HepG2 (cell line): ENCODE data around the gene ZNF621. TPM values are rescaled to one million over a fixed set of nuclear protein-coding genes. Genes with fewer than 3 reads are reported as not detected.

Source experiments
- ATAC-seq: fragments of 200-7000 bp; cut with Tn5 transposase; 3 replicates; pipeline ENCODE4 v1.9.1; 2020; ENCODE audit warnings: mild to moderate bottlenecking, moderate library complexity
- BruUV-seq: library from RNA; stranded (reverse); fragments of 400-500 nt; replicated peaks from 2 replicates; lab custom pipeline; 2021; lab: Mats Ljungman, UMichigan
- CTCF ChIA-PET: fragments of 300-600 bp; formaldehyde crosslinking; extraction: SDS; loops from one replicate; lab custom pipeline; 2021; ENCODE audit warnings: low total read pairs, inconsistent platforms, low intra/inter-chr PET ratio; lab: Yijun Ruan, JAX
- POLR2A ChIA-PET: fragments of 350-600 bp; sonication (Branson Sonifier 250); formaldehyde crosslinking; loops from one replicate; lab custom pipeline; 2020; ENCODE audit warnings: antibody characterized with exemption, inconsistent platforms; lab: Yijun Ruan, JAX
- DNase-seq: peaks from one replicate; pipeline ENCODE4 v3.0.0-alpha.2; 2015; ENCODE audit warnings: low spot score
- FAIRE-seq: peaks from 3 replicates; lab custom pipeline; 2011; peaks lifted over from hg19 to GRCh38; lab: Jason Lieb, UNC
- H2AFZ ChIP-seq: one replicate; pipeline ENCODE4 v1.6.1; 2011; ENCODE audit warnings: low read length, inconsistent platforms
- H3K27ac ChIP-seq: fragments of 300-600 bp; 3 replicates; pipeline ENCODE4 v1.8.0; 2011; ENCODE audit warnings: mixed run types, mild to moderate bottlenecking, mixed read lengths, low read length, inconsistent platforms; ENCODE audit not compliant: insufficient read depth; ENCODE audit errors: extremely low read length
- H3K27me3 ChIP-seq, 2 experiments: fragments of 200-600 bp in 1 of 2; 2 replicates in 1 of 2; 3 replicates in 1 of 2; pipeline versions ENCODE4 v1.6.0 to v1.8.0; 2011; ENCODE audit warnings: low read length in 2 of 2, mild to moderate bottlenecking in 2 of 2, moderate library complexity in 2 of 2, inconsistent platforms in 1 of 2; ENCODE audit not compliant: insufficient read depth in 2 of 2, control insufficient read depth in 1 of 2
- H3K36me3 ChIP-seq, 2 experiments: fragments of 200-600 bp in 1 of 2; replicated peaks in 1 of 2; 2 replicates in 1 of 2; 3 replicates in 1 of 2; pipeline versions ENCODE4 v1.5.1 to v1.8.0; 2011; ENCODE audit warnings: low read length in 2 of 2, inconsistent platforms in 1 of 2; ENCODE audit not compliant: insufficient read depth in 2 of 2, control insufficient read depth in 1 of 2
- H3K4me1 ChIP-seq: 2 replicates; pipeline ENCODE4 v1.5.1; 2012; ENCODE audit warnings: low read length, inconsistent platforms; ENCODE audit not compliant: insufficient read depth
- H3K4me2 ChIP-seq: 2 replicates; pipeline ENCODE4 v1.6.0; 2011; ENCODE audit warnings: low read depth, low read length, inconsistent platforms
- H3K4me3 ChIP-seq, 3 experiments: fragments of 200-600 bp in 1 of 3; sonication (generic), shearing (Covaris generic) in 1 of 3; replicated peaks in 1 of 3; 2 replicates each; pipeline ENCODE4 v1.5.1; 2011 to 2016; ENCODE audit warnings: low read length in 3 of 3, inconsistent platforms in 2 of 3, low read depth in 2 of 3, mild to moderate bottlenecking in 2 of 3, control low read depth in 1 of 3, mixed read lengths in 1 of 3; ENCODE audit not compliant: insufficient read depth in 1 of 3
- H3K79me2 ChIP-seq: one replicate; pipeline ENCODE4 v1.6.1; 2011; ENCODE audit warnings: low read length, inconsistent platforms; ENCODE audit not compliant: insufficient read depth
- H3K9ac ChIP-seq: 2 replicates; pipeline ENCODE4 v1.6.0; 2011; ENCODE audit warnings: mild to moderate bottlenecking, low read depth, low read length, inconsistent platforms; ENCODE audit not compliant: insufficient read depth
- H3K9me3 ChIP-seq: 2 replicates; pipeline ENCODE4 v1.5.1; 2012; ENCODE audit warnings: mild to moderate bottlenecking, low read length
- H4K20me1 ChIP-seq: 2 replicates; pipeline ENCODE4 v1.6.0; 2011; ENCODE audit warnings: inconsistent platforms, mild to moderate bottlenecking, low read length, moderate library complexity; ENCODE audit not compliant: insufficient read depth
- ARNT2 ChIP-seq: sonication (generic); formaldehyde crosslinking; IDR thresholded peaks from 2 replicates; pipeline ENCODE4 v1.8.0; 2022; ENCODE audit warnings: mild to moderate bottlenecking, low read depth, missing genetic modification reagents, moderate library complexity
- ATM ChIP-seq: fragments of 450-650 bp; IDR thresholded peaks from 2 replicates; pipeline ENCODE4 v1.7.1; 2017; ENCODE audit warnings: mild to moderate bottlenecking, borderline replicate concordance
- DNMT3B ChIP-seq: conservative IDR thresholded peaks from 2 replicates; pipeline ENCODE4 v1.6.1; 2016; ENCODE audit warnings: missing biosample characterization, control low read depth
- FOXC1 ChIP-seq: sonication (generic); formaldehyde crosslinking; IDR thresholded peaks from 2 replicates; pipeline ENCODE4 v1.8.0; 2022; ENCODE audit warnings: mild to moderate bottlenecking, missing genetic modification reagents, borderline replicate concordance
- KLF16 ChIP-seq, 2 experiments: sonication (generic) in 1 of 2; formaldehyde crosslinking in 1 of 2; IDR thresholded peaks; 2 replicates each; pipeline versions ENCODE4 v1.6.1 to v1.8.0; 2016 to 2023; ENCODE audit warnings: missing genetic modification reagents in 2 of 2, missing compliant biosample characterization in 1 of 2
- MIER3 ChIP-seq: IDR thresholded peaks from 2 replicates; pipeline ENCODE4 v1.6.1; 2016; ENCODE audit warnings: missing compliant biosample characterization, borderline replicate concordance
- PTBP1 ChIP-seq: fragments of 200-400 bp; formaldehyde crosslinking; IDR thresholded peaks from 2 replicates; pipeline ENCODE4 v1.6.1; 2018; ENCODE audit warnings: low read length, low read depth; ENCODE audit not compliant: poor library complexity, severe bottlenecking
- SSRP1 ChIP-seq: IDR thresholded peaks from 2 replicates; pipeline ENCODE4 v1.6.1; 2016; ENCODE audit warnings: control low read depth
- ZFP36 ChIP-seq: fragments of 150-350 bp; IDR thresholded peaks from 2 replicates; pipeline ENCODE4 v1.6.1; 2018; ENCODE audit warnings: borderline replicate concordance, low read length, low read depth; ENCODE audit not compliant: partially characterized antibody
- ZNF234 ChIP-seq: sonication (generic); formaldehyde crosslinking; conservative IDR thresholded peaks from 2 replicates; pipeline ENCODE4 v1.5.1; 2020; ENCODE audit warnings: mild to moderate bottlenecking, missing genetic modification reagents
- ZNF496 ChIP-seq: sonication (generic); formaldehyde crosslinking; IDR thresholded peaks from 2 replicates; pipeline ENCODE4 v1.8.1; 2023; ENCODE audit warnings: mild to moderate bottlenecking, moderate library complexity, missing genetic modification reagents; ENCODE audit not compliant: insufficient replicate concordance
- ZNF564 ChIP-seq: sonication (generic); formaldehyde crosslinking; IDR thresholded peaks from 2 replicates; pipeline ENCODE4 v1.8.1; 2023; ENCODE audit warnings: mild to moderate bottlenecking, missing genetic modification reagents
- ZNF605 ChIP-seq: sonication (generic); formaldehyde crosslinking; IDR thresholded peaks from 2 replicates; pipeline ENCODE4 v1.8.0; 2022; ENCODE audit warnings: mild to moderate bottlenecking, missing genetic modification reagents
- ZNF619 ChIP-seq: sonication (generic); formaldehyde crosslinking; IDR thresholded peaks from 2 replicates; pipeline ENCODE4 v1.4.0; 2020; ENCODE audit warnings: mild to moderate bottlenecking, missing genetic modification reagents
- ZNF781 ChIP-seq: sonication (generic); formaldehyde crosslinking; IDR thresholded peaks from 2 replicates; pipeline ENCODE4 v1.5.1; 2020; ENCODE audit warnings: borderline replicate concordance, mild to moderate bottlenecking, missing genetic modification reagents; ENCODE audit errors: not compliant biosample characterization
- WGBS: methylation state at CpG from one replicate; pipeline ENCODE4 v1.1.6; 2017; ENCODE audit warnings: low lambda C conversion rate; 5-methylcytosine and 5-hydroxymethylcytosine counted together
- in situ Hi-C: cut with HindIII; loops from 2 replicates; pipeline ENCODE4 v1.10.0; 2017; ENCODE audit warnings: low pct_unique_long_range_greater_than_20kb; ENCODE audit not compliant: extremely low pct_ligation_motif_present
- intact Hi-C: fragments of 100-400 bp; cut with micrococcal nuclease; formaldehyde crosslinking; loops from one replicate; pipeline ENCODE4 v1.10.0; 2022; ENCODE audit not compliant: unreplicated experiment
- polyA plus RNA-seq, 8 experiments: library from polyadenylated mRNA; depleted of rRNA in 3 of 8; stranded (reverse) in 7 of 8; unstranded in 1 of 8; fragments of >200 nt; fragmentation: Illumina TruSeq in 4 of 8; extraction: Trizol in 4 of 8; gene quantifications; 2 replicates each; pipeline versions ENCODE4 v1.2.1 to v1.2.3, GENCODE V29; 2011 to 2016; ENCODE audit warnings: low read depth in 4 of 8, missing spikeins in 1 of 8, mixed read lengths in 1 of 8; ENCODE audit not compliant: insufficient read depth in 1 of 8
- total RNA-seq, 5 experiments: library from RNA; depleted of rRNA; stranded (reverse); fragments of >200 nt; fragmentation: Illumina TruSeq; extraction: Trizol; gene quantifications; 2 replicates each; pipeline ENCODE4 v1.2.3, GENCODE V29; 2016; ENCODE audit warnings: low read depth in 1 of 5
- TF ChIP-seq, protein P1 (sequence below): fragments of 450-650 bp; IDR thresholded peaks from 2 replicates; pipeline ENCODE4 v1.6.1; 2016
- TF ChIP-seq, protein P2 (sequence below): sonication (generic); formaldehyde crosslinking; IDR thresholded peaks from 2 replicates; pipeline ENCODE4 v1.4.0; 2020; ENCODE audit warnings: mild to moderate bottlenecking, missing genetic modification reagents

Gene ZNF621
- total and polyA plus RNA-seq, 2 of the 13 experiments (the other 11 are each of a cell fraction or from before 2014, with no cell fraction given): 13.2 to 14.9 TPM

DNA sequence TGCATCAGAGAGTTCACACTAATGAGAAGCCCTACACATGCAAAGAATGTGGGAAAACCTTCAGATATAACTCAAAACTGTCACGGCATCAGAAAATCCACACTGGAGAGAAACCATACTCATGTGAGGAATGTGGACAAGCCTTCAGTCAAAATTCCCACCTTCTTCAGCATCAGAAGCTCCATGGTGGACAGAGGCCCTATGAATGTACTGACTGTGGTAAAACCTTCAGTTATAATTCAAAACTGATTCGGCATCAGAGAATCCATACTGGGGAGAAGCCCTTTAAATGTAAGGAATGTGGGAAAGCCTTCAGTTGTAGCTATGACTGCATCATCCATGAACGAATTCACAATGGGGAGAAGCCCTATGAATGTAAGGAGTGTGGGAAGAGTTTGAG is 37.6 kb upstream of the ZNF621 start (continued):
- TF ChIP-seq ZNF781 (CRISPR knock-in tag) (no peak), SSRP1 (CRISPR knock-in tag) (no peak), ZNF496 (CRISPR knock-in tag) (no peak)
- TF ChIP-seq, all 625 proteins: peak for 0

DNA sequence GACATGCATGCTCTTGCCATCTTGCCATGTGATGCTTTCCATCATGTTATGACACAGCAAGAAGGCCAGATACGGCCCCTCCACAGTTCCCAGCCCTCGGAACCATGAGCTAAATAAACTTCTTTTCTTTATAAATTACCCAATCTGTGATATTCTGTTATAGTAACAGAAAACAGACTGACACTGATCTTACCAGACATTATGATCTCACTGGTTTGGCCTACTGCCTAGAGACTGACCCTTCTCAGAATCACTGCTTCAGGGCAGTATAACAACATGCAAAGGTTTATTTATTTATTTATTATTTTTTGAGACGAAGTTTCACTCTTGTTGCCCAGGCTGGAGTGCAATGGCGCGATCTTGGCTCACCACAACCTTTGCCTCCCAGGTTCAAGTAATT is 33.8 kb upstream of the ZNF621 start:
- FAIRE-seq: no peak
- TF ChIP-seq ARNT2 (CRISPR knock-in tag) (no peak), ZNF605 (no peak), ZNF619 (CRISPR knock-in tag) (no peak), ATM (no peak), ZNF234 (CRISPR knock-in tag) (no peak), MIER3 (CRISPR knock-in tag) (no peak), ZFP36 (no peak), FOXC1 (CRISPR knock-in tag) (no peak), PTBP1 (no peak), DNMT3B (no peak), KLF16 (CRISPR knock-in tag; IDR thresholded peaks at IDR 0.05) (no peak), ZNF564 (CRISPR knock-in tag) (no peak)
- TF ChIP-seq, protein P1, sequence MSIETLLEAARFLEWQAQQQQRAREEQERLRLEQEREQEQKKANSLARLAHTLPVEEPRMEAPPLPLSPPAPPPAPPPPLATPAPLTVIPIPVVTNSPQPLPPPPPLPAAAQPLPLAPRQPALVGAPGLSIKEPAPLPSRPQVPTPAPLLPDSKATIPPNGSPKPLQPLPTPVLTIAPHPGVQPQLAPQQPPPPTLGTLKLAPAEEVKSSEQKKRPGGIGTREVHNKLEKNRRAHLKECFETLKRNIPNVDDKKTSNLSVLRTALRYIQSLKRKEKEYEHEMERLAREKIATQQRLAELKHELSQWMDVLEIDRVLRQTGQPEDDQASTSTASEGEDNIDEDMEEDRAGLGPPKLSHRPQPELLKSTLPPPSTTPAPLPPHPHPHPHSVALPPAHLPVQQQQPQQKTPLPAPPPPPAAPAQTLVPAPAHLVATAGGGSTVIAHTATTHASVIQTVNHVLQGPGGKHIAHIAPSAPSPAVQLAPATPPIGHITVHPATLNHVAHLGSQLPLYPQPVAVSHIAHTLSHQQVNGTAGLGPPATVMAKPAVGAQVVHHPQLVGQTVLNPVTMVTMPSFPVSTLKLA: no peak
- TF ChIP-seq, protein P2, sequence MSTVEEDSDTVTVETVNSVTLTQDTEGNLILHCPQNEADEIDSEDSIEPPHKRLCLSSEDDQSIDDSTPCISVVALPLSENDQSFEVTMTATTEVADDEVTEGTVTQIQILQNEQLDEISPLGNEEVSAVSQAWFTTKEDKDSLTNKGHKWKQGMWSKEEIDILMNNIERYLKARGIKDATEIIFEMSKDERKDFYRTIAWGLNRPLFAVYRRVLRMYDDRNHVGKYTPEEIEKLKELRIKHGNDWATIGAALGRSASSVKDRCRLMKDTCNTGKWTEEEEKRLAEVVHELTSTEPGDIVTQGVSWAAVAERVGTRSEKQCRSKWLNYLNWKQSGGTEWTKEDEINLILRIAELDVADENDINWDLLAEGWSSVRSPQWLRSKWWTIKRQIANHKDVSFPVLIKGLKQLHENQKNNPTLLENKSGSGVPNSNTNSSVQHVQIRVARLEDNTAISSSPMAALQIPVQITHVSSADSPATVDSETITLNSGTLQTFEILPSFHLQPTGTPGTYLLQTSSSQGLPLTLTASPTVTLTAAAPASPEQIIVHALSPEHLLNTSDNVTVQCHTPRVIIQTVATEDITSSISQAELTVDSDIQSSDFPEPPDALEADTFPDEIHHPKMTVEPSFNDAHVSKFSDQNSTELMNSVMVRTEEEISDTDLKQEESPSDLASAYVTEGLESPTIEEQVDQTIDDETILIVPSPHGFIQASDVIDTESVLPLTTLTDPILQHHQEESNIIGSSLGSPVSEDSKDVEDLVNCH (CRISPR knock-in tag): no peak
- TF ChIP-seq, all 625 proteins: peak for 0
- intact Hi-C loops (no loop called here), in situ Hi-C loops (no loop called here)
- 97% methylated on average over 5 of the region's 5 CpGs for WGBS
- Histone ChIP-seq H4K20me1 (no peaks in the 10 kb centered on the region), H2AFZ (no peak overlapping the region), H3K27ac (no peak overlapping the region), H3K27me3 (no peaks in the 10 kb centered on the region), H3K9ac (no peak overlapping the region), H3K4me3 (no peak overlapping the region), H3K36me3 (peaks cover 1 to 16% of the 10 kb centered on the region in 2 experiments; a peak in 4 of 5 replicates), H3K9me3 (no peaks in the 10 kb centered on the region), H3K4me2 (no peak overlapping the region), H3K4me1 (peaks cover 10% of the 10 kb centered on the region; the same call in 1 of the 2 replicates), H3K79me2 (no peaks in the 10 kb centered on the region)
- POLR2A ChIA-PET: no interaction called here
- CTCF ChIA-PET: no interaction called here
- no peak for ATAC-seq
- BruUV-seq: no TSS peak
- DNase-seq: no peak
